ENCODE measurements around the gene VAMP5. TPM values are rescaled to one million over a fixed set of nuclear protein-coding genes. Genes with fewer than 3 reads are reported as not detected.
A peak's percentile ranks its signal among the peaks of the same experiment; 100 is the strongest.

The VAMP5 gene
- total RNA-seq, 1 donor from 2014 or later = 17.1 TPM

- Histone ChIP-seq H4K20me1 (ENCODE audit: insufficient read depth, low read length) (peaks cover 45% of the 10 kb centered on the region), H3K4me2 (ENCODE audit: low read length) (no peak overlapping the region), H3K9ac (ENCODE audit: low read length) (no peak overlapping the region), H3K4me3 (ENCODE audit: insufficient read depth, low read depth, low read length) (no peak overlapping the region), H2AFZ (ENCODE audit: low read depth, low read length) (no peak overlapping the region), H3K36me3 (ENCODE audit: insufficient read depth, low read length) (peaks cover 61% of the 10 kb centered on the region), H3K79me2 (ENCODE audit: insufficient read depth, low read length) (no peaks in the 10 kb centered on the region), H3K27ac (ENCODE audit: low read depth, low read length) (no peak overlapping the region), H3K9me3 (ENCODE audit: insufficient read depth, low read depth, low read length) (no peaks in the 10 kb centered on the region), H3K4me1 (ENCODE audit: insufficient read depth, low read length) (peaks cover 10% of the 10 kb centered on the region), H3K27me3 (ENCODE audit: insufficient read depth, low read length) (no peaks in the 10 kb centered on the region)
- Mint-ChIP-seq H3K27me3 (ENCODE audit: low read depth, unreplicated experiment) (no peaks in the 10 kb centered on the region), H3K4me3 (ENCODE audit: unreplicated experiment) (no peak overlapping the region), H3K4me1 (ENCODE audit: low read depth, unreplicated experiment) (peaks cover 25% of the 10 kb centered on the region), H3K36me3 (ENCODE audit: low read depth, unreplicated experiment) (peaks cover 24% of the 10 kb centered on the region), H3K27ac (ENCODE audit: unreplicated experiment) (no peak overlapping the region), H3K9me3 (ENCODE audit: unreplicated experiment) (no peaks in the 10 kb centered on the region)
- FAIRE-seq (no peak), DNase-seq (ENCODE audit: low read depth) (no peak)
- no peak for TF ChIP-seq EZH2 (IDR thresholded peaks at IDR 0.05; ENCODE audit: insufficient read depth, low read length)
- TF ChIP-seq, protein P1, sequence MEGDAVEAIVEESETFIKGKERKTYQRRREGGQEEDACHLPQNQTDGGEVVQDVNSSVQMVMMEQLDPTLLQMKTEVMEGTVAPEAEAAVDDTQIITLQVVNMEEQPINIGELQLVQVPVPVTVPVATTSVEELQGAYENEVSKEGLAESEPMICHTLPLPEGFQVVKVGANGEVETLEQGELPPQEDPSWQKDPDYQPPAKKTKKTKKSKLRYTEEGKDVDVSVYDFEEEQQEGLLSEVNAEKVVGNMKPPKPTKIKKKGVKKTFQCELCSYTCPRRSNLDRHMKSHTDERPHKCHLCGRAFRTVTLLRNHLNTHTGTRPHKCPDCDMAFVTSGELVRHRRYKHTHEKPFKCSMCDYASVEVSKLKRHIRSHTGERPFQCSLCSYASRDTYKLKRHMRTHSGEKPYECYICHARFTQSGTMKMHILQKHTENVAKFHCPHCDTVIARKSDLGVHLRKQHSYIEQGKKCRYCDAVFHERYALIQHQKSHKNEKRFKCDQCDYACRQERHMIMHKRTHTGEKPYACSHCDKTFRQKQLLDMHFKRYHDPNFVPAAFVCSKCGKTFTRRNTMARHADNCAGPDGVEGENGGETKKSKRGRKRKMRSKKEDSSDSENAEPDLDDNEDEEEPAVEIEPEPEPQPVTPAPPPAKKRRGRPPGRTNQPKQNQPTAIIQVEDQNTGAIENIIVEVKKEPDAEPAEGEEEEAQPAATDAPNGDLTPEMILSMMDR (IDR thresholded peaks at IDR 0.05; ENCODE audit: insufficient read depth, low read depth, low read length) = no peak
Observed at GRCh38 chr2:85548608-85548900, 35.7 kb upstream of the VAMP5 start.

DNA sequence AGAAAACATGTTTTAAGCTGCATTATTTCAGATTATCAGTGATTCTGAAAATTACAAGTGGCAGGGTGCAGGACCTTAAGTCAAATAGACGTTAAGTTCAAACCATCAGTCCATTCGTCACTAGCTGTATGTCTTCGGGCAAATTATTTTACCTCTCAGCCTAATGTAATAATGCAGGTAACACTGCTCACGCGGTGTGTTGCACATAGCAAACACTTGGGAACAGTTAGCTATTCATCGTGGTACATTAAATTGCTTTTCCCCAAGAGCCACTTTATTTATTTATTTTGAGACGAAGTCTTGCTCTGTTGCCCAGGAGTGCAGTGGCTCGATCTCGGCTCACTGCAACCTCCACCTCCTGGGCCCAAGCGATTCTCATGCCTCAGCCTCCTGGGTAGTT lies 35.1 kb upstream of the VAMP5 start:
- DNase-seq (ENCODE audit: low read depth) = no peak
- peaks cover 10% of the 10 kb centered on the region for H3K4me1 ChIP-seq (ENCODE audit: insufficient read depth, low read length)
- no peaks in the 10 kb centered on the region for H3K79me2 ChIP-seq (ENCODE audit: insufficient read depth, low read length)
- Mint-ChIP-seq H3K4me3 (ENCODE audit: unreplicated experiment) (no peak overlapping the region), H3K4me1 (ENCODE audit: low read depth, unreplicated experiment) (peaks cover 23% of the 10 kb centered on the region), H3K9me3 (ENCODE audit: unreplicated experiment) (no peaks in the 10 kb centered on the region), H3K27ac (ENCODE audit: unreplicated experiment) (no peak overlapping the region), H3K36me3 (ENCODE audit: low read depth, unreplicated experiment) (peaks cover 29% of the 10 kb centered on the region), H3K27me3 (ENCODE audit: low read depth, unreplicated experiment) (no peaks in the 10 kb centered on the region)
- no peak overlapping the region for H3K9ac ChIP-seq (ENCODE audit: low read length)
- no peak overlapping the region for H3K27ac ChIP-seq (ENCODE audit: low read depth, low read length)
- no peak for FAIRE-seq
- peaks cover 60% of the 10 kb centered on the region for H3K36me3 ChIP-seq (ENCODE audit: insufficient read depth, low read length)
- H3K4me2 ChIP-seq (ENCODE audit: low read length) = peak overlapping the region; percentile 66
- no peak overlapping the region for H2AFZ ChIP-seq (ENCODE audit: low read depth, low read length)
- peaks cover 39% of the 10 kb centered on the region for H4K20me1 ChIP-seq (ENCODE audit: insufficient read depth, low read length)
- no peaks in the 10 kb centered on the region for H3K27me3 ChIP-seq (ENCODE audit: insufficient read depth, low read length)
- no peaks in the 10 kb centered on the region for H3K9me3 ChIP-seq (ENCODE audit: insufficient read depth, low read depth, low read length)
- no peak for TF ChIP-seq EZH2 (IDR thresholded peaks at IDR 0.05; ENCODE audit: insufficient read depth, low read length)
- no peak overlapping the region for H3K4me3 ChIP-seq (ENCODE audit: insufficient read depth, low read depth, low read length)

- FAIRE-seq (no peak), DNase-seq (ENCODE audit: low read depth) (peak; percentile 93)
- peaks cover 32% of the 10 kb centered on the region for H4K20me1 ChIP-seq (ENCODE audit: insufficient read depth, low read length)
- peaks cover 29% of the 10 kb centered on the region for H3K36me3 Mint-ChIP-seq (ENCODE audit: low read depth, unreplicated experiment)
- peaks cover 21% of the 10 kb centered on the region for H3K4me1 Mint-ChIP-seq (ENCODE audit: low read depth, unreplicated experiment)
- peak overlapping the region; percentile 66 for H3K4me2 ChIP-seq (ENCODE audit: low read length)
- no peak overlapping the region for H3K4me3 ChIP-seq (ENCODE audit: insufficient read depth, low read depth, low read length)
- peak overlapping the region; percentile 65 for H3K27ac ChIP-seq (ENCODE audit: low read depth, low read length)
- H3K27ac Mint-ChIP-seq (ENCODE audit: unreplicated experiment) = peak overlapping the region; percentile 83
- peaks cover 58% of the 10 kb centered on the region for H3K36me3 ChIP-seq (ENCODE audit: insufficient read depth, low read length)
- H3K4me3 Mint-ChIP-seq (ENCODE audit: unreplicated experiment) = no peak overlapping the region
- H2AFZ ChIP-seq (ENCODE audit: low read depth, low read length) = no peak overlapping the region
- no peaks in the 10 kb centered on the region for H3K27me3 ChIP-seq (ENCODE audit: insufficient read depth, low read length)
- H3K27me3 Mint-ChIP-seq (ENCODE audit: low read depth, unreplicated experiment) = no peaks in the 10 kb centered on the region
- H3K9ac ChIP-seq (ENCODE audit: low read length) = peak overlapping the region; percentile 51
- H3K79me2 ChIP-seq (ENCODE audit: insufficient read depth, low read length) = no peaks in the 10 kb centered on the region
- no peaks in the 10 kb centered on the region for H3K9me3 Mint-ChIP-seq (ENCODE audit: unreplicated experiment)
- H3K9me3 ChIP-seq (ENCODE audit: insufficient read depth, low read depth, low read length) = no peaks in the 10 kb centered on the region
- H3K4me1 ChIP-seq (ENCODE audit: insufficient read depth, low read length) = peaks cover 10% of the 10 kb centered on the region
- TF ChIP-seq, protein P1 (IDR thresholded peaks at IDR 0.05; ENCODE audit: insufficient read depth, low read depth, low read length) = no peak
- no peak for TF ChIP-seq EZH2 (IDR thresholded peaks at IDR 0.05; ENCODE audit: insufficient read depth, low read length)
Observed at GRCh38 chr2:85549826-85550225, 34.4 kb upstream of the VAMP5 start.

All from astrocyte (in vitro differentiated cells and primary cell).